ENCODE results near the gene BCO1.

DNA sequence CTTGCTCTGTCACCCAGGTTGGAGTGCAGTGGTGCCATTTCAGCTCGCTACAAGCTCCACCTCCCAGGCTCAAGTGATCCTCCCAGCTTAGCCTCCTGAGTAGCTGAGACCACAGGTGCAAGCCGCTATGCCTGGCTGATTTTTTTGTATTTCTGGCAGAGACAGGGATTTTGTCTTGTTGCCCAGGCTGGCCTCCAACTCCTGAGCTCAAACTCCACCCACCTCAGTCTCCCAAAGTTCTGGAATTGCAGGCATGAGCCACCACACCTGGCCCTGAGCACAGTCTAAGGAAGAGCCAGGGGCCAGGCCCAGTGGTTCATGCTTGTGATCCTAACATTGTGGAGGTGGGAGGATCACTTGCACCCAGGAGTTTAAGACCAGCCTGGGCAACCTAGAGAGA, 21.8 kb upstream of the BCO1 start:
- TF ChIP-seq EZH2 (IDR thresholded peaks at IDR 0.05), result no peak
- TF ChIP-seq, protein P1, sequence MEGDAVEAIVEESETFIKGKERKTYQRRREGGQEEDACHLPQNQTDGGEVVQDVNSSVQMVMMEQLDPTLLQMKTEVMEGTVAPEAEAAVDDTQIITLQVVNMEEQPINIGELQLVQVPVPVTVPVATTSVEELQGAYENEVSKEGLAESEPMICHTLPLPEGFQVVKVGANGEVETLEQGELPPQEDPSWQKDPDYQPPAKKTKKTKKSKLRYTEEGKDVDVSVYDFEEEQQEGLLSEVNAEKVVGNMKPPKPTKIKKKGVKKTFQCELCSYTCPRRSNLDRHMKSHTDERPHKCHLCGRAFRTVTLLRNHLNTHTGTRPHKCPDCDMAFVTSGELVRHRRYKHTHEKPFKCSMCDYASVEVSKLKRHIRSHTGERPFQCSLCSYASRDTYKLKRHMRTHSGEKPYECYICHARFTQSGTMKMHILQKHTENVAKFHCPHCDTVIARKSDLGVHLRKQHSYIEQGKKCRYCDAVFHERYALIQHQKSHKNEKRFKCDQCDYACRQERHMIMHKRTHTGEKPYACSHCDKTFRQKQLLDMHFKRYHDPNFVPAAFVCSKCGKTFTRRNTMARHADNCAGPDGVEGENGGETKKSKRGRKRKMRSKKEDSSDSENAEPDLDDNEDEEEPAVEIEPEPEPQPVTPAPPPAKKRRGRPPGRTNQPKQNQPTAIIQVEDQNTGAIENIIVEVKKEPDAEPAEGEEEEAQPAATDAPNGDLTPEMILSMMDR (IDR thresholded peaks at IDR 0.05), result no peak

Measured in neural progenitor cell (in vitro differentiated cells).